GM19452 (cell line): ENCODE data around the gene CLEC2L.
"Not testable (repeated sequence)": the region's sequence is repeated elsewhere in the genome, so short reads cannot be mapped to it uniquely, and the experiment has no call there.

ENCODE experiments used
- ATAC-seq: cut with Tn5 transposase; IDR thresholded peaks from one replicate; pipeline ENCODE4 v1.9.1; 2021; ENCODE audit not compliant: unreplicated experiment

The CLEC2L gene

GRCh38 chr7:139553991-139554700 lies 30.7 kb downstream of the CLEC2L start:
- not testable (repeated sequence) for ATAC-seq

DNA sequence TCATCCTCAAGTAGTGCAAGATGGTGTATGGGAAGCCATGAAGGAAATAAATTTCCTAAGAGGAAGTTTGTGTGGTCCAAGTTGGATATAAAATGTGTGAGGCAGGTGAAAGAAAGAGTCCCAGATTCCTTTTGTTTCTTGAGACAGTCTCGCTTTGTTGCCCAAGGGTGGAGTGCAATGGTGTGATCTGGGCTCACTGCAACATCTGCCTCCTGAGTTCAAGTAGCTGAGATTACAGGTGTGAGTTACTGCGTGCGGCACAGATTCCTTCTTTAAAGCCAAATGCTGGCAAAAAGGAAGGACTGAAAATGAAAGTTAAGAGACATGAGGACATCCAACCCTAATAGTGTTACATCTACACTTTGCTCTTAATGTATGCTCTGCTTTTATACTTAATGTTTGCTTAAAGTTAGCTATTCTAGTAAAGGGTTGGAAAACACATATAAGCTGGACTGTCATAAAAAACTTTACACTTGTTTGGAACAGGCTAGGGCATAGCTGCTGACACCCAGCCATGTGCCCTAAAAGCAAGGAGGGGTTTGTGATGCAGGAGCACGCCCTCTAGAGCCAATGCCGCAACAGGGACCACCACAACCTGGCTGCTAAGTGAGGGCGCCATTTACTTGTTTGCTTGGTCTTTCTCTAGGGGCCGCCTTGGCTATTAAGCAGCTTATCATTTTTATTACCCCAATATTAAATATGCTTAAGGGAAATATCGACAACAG lies 34.5 kb downstream of the CLEC2L start:
- ATAC-seq, result no peak

DNA sequence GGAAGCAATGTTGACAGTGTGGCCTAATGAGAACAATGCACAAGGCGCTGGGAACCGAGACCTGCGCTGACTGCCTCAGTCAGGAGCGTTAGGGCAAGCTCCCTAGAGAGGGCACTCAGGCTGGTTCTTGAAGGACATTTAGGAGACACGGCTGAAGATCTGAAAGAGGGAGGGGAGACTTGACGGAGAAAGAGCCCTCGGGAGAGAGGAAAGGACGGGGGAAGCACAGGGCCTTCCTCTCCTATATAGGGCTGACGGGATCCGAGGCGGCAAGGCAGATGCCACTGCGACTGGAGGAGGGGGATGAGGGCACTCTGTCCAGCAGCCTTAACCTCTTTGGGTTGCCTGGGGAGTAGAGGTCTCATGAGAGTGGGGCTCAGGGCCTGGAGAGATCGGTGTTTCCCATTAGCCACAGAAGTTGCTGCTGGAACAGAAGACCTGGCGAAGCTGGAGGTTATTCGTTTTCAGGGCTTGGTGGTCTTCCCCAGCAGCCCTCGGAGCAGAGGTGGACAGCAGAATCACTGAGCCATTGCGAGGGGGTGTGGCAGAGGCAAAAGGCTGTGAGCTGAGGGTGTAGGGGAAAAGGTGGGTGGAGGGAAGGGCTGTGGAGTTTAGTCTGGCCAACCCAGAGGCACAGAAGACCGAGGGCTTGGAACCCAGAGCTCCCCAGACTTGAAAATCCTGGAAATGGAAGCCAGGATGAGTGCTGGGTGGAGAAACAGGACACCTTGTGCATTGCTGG lies 36.0 kb downstream of the CLEC2L start:
- ATAC-seq, result no peak

GRCh38 chr7:139560199-139560598 lies 36.7 kb downstream of the CLEC2L start:
- ATAC-seq, result no peak

- ATAC-seq, result no peak
Observed at GRCh38 chr7:139560678-139561077, 37.2 kb downstream of the CLEC2L start.

DNA sequence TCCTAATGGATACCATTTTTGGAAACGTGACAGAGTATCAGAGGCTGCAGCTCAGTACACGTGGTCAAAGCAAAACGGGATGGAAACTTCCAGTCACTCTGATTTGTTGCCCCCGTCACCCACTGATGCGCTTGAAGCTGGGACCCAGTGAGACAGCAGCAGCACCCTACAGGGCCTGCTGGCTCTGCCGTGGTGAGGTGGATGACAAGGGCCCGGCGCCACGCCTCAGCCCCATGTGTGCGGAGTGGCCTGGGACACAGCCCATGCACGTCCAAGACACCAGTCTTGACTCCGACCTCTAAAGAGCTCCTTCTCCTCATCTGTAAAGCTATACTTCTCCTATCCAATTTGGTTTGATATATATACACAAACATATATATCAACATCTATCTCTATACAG lies 39.0 kb downstream of the CLEC2L start:
- ATAC-seq, result no peak

- no peak for ATAC-seq
Observed at GRCh38 chr7:139562961-139563565, 39.6 kb downstream of the CLEC2L start.

DNA sequence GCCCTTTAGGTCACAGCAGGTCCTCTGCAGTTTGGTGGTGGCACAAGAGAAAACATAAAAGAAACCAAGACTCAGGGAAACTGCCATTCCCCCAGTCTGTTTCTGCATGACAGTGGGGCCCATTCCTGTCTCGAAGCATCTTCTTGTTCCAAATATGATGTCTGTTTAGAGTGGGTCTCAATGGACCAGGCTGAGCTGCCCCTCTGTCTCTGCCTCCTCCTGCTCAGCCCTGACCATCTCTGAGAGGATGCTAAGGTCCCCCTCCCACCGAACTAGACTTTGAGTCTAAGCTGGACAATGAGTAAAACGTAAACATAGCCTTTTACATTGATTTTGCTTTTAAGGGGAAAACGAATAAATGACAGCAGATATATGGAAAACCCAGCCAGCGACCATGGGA lies 40.4 kb downstream of the CLEC2L start:
- no peak for ATAC-seq

GRCh38 chr7:139566075-139566474 lies 42.6 kb downstream of the CLEC2L start:
- no peak for ATAC-seq

DNA sequence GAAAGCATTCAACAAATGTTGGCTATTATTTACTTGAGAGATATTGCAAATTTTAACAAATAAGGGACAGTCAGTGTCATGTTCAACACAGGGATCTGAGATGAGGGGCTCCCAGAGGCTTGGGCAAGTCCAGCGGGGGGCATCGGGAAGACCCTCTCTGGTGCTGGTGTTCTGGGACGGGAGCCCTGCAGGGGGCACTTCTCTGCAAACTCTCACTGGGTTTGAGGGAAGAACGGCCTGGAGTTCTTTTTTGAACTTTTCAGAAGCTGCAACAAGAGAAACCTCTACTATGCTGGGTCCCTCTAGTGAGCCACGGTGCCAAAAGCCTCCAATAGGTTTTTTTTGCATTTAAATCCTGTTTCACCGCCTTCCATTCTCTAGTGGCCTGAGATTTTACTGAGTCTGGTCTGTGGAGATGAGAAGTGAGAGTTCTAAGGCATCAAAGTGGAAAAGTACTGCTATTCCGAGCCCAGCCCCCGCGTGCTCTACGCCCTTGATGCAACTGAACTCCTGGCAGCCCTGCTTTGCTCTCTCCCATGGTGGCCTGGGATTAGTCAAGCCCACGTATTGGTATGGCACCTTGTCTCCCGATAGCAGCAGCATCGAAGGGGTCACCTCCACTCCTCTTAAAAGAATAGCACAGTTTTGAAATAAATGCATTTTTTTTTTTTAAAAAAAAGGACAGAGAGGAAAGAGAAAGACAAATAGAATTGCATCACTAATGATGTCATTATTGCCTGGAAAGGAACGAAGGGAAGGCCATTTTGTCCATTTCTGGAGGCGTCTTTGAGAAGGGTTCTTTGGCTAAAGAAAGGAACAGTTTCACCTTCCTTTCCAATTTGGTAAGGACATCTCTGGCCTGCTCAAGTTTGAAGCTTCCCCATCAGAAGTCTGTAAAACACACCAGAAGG lies 43.5 kb downstream of the CLEC2L start:
- ATAC-seq, result no peak

GRCh38 chr7:139567647-139568345 lies 44.3 kb downstream of the CLEC2L start:
- ATAC-seq, result no peak

GRCh38 chr7:139568346-139568675 lies 44.8 kb downstream of the CLEC2L start:
- no peak for ATAC-seq

- ATAC-seq, result no peak
Observed at GRCh38 chr7:139568813-139569490, 45.5 kb downstream of the CLEC2L start.

DNA sequence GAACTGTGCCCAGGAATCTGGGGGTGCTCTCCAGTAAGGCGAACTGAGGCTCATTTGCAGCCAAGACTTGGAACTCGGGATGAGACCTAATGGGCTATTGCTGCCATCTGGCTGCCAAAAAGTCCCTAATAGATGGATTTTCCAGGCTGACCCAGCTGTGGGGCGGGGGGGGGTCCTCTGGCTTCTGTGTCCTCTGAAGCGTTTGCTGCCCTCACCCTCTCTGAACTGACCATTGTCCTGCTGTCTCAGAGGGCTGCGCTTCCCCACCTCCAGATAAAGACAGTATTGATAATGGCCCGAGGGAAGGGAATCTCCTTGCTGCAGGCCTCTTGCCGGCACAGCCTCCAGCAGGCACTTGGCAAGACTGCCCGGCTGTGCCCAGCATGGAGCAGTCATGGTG lies 46.6 kb downstream of the CLEC2L start:
- ATAC-seq, result no peak

- ATAC-seq, result no peak
Observed at GRCh38 chr7:139570626-139571025, 47.1 kb downstream of the CLEC2L start.

DNA sequence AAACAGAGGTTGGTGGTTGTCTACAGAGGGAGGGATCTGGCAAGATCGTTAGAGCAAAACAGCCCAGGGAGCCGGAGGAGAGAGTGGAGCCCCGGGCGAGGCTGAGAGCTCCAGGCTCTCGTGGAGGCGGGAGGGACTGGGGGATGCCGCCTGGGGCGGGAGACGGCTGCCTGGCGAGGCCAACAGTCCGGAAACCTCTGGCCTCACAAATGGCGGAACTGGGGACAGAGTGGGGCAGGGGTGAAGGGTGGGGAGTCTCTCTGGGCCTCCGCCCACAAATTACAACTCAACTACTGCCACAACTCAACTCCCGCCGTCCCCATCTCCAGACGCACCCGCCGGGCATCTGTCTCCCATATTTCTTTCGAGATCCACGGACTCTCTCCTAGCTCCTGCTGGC lies 47.7 kb downstream of the CLEC2L start:
- ATAC-seq, result no peak

- no peak for ATAC-seq
Observed at GRCh38 chr7:139571651-139572050, 48.2 kb downstream of the CLEC2L start.

DNA sequence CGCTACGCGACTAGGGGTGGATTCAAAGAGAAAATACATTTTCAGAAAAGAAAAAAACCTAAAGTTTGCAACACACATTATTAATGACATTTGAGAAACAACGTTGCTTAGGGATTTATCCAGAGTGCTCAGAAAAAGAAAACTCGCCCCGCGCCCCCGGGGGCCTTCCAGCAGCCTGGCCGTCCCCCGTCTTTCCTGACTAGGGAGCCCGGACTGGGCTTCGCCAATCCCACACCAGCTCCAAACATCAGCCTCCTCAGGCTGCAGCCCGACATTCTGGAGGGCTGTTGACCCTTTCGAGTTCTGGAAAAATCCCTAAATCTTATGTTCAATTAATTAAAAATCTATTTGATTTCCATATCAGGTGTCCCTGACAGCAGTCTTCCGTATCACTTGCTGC lies 48.6 kb downstream of the CLEC2L start:
- ATAC-seq, result no peak

- no peak for ATAC-seq
Observed at GRCh38 chr7:139572704-139573385, 49.4 kb downstream of the CLEC2L start.
